ENCODE data around the gene STT3B.
A peak's percentile ranks its signal among the peaks of the same experiment; 100 is the strongest.

The STT3B gene

DNA sequence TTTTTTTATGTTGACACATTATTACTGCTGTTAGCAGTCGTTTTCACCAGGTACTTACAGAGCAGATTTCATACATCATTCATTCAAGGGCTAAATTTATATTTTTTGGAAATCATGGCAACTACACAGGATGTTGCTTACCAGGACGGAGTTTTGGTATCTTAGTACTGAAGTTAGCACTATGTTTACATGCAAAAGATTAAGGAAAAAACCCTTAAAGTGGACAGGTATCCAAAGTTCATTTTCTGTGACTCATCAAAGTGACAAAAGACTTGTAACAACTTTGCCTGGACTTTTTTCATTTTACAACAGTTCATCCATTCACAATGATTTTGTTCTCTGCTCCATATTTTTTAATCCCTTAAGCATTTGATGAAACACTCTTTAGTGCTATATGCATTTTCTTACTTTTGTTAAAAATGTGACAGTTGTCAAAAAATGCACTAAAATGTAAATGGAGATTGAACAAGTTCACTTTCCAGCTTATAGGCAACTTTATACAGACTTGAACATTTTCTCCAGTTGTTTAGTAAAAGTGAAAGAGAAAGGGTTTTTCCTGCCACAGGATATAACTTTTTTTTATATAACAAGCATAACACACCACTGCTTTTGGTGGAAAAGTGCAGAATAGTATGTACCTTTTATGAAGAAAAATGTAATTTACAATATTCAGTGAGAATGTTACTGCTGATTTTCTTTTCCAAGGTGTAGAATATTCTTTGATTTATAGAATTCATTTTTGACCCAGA, 104.1 kb downstream of the STT3B start:
- no peak overlapping the region for H2AK5ac ChIP-seq (ENCODE audit: low read length)
- no peak overlapping the region for H3K4ac ChIP-seq (ENCODE audit: low read depth, low read length)
- H3K56ac ChIP-seq (ENCODE audit: low read length): no peak overlapping the region
- H3K27ac ChIP-seq (ENCODE audit: low read depth, low read length): no peak overlapping the region
- no peak overlapping the region for H4K8ac ChIP-seq (ENCODE audit: low read depth, low read length)
- H3K9ac ChIP-seq (ENCODE audit: low read length): no peak overlapping the region
- WGBS (ENCODE audit: extremely low coverage, insufficient coverage, low lambda C conversion rate): no CpG with 5 or more reads among the region's 2 CpGs
- H3K36me3 ChIP-seq (ENCODE audit: control insufficient read depth, insufficient read depth, low read length): no peaks in the 10 kb centered on the region
- H3K4me2 ChIP-seq (ENCODE audit: low read length): no peak overlapping the region
- H2BK5ac ChIP-seq (ENCODE audit: low read length): no peak overlapping the region
- no peak overlapping the region for H2BK15ac ChIP-seq (replicated peaks; ENCODE audit: low read depth)
- no peak overlapping the region for H3K4me3 ChIP-seq (ENCODE audit: low read length)
- no peaks in the 10 kb centered on the region for H3K4me1 ChIP-seq (ENCODE audit: control insufficient read depth, low read depth, low read length)
- H3K27me3 ChIP-seq (ENCODE audit: insufficient read depth, low read length, poor library complexity): no peaks in the 10 kb centered on the region
- no peak for DNase-seq
- no peaks in the 10 kb centered on the region for H3K79me2 ChIP-seq (ENCODE audit: control insufficient read depth, insufficient read depth, low read length)
- H3K23ac ChIP-seq (ENCODE audit: low read length): no peak overlapping the region
- no peak overlapping the region for H2BK120ac ChIP-seq (ENCODE audit: low read depth, low read length)
- no peak overlapping the region for H4K5ac ChIP-seq (ENCODE audit: low read length)
- H3K18ac ChIP-seq (ENCODE audit: low read length): no peak overlapping the region
- no peaks in the 10 kb centered on the region for H3K79me1 ChIP-seq (ENCODE audit: low read length)

DNA sequence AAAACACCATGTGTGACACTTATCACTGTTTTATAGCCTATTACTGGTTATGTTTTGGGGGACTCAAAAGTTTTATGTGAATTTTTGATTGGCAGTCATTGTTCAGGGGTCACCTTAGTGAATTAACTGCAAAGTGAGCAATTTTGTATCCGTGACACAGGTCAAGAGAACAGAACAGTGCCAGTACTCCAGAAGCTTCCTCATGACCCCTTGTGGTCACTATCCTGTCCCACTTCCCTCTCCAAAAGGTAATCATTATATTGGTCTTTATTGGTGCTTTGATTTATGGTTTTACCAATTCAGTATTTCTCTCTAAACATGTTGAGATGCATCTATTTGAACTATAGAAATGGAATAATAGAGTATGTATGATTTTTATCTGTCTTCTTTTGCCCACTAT, 107.1 kb downstream of the STT3B start:
- no peak overlapping the region for H2BK15ac ChIP-seq (replicated peaks; ENCODE audit: low read depth)
- H3K27me3 ChIP-seq (ENCODE audit: insufficient read depth, low read length, poor library complexity): no peaks in the 10 kb centered on the region
- H3K56ac ChIP-seq (ENCODE audit: low read length): no peak overlapping the region
- H4K8ac ChIP-seq (ENCODE audit: low read depth, low read length): no peak overlapping the region
- H3K4ac ChIP-seq (ENCODE audit: low read depth, low read length): no peak overlapping the region
- H2AK5ac ChIP-seq (ENCODE audit: low read length): no peak overlapping the region
- no peaks in the 10 kb centered on the region for H3K79me2 ChIP-seq (ENCODE audit: control insufficient read depth, insufficient read depth, low read length)
- H4K5ac ChIP-seq (ENCODE audit: low read length): no peak overlapping the region
- no peaks in the 10 kb centered on the region for H3K79me1 ChIP-seq (ENCODE audit: low read length)
- H3K23ac ChIP-seq (ENCODE audit: low read length): no peak overlapping the region
- H3K36me3 ChIP-seq (ENCODE audit: control insufficient read depth, insufficient read depth, low read length): no peaks in the 10 kb centered on the region
- no peak overlapping the region for H2BK120ac ChIP-seq (ENCODE audit: low read depth, low read length)
- no peak overlapping the region for H3K4me2 ChIP-seq (ENCODE audit: low read length)
- H3K4me3 ChIP-seq (ENCODE audit: low read length): no peak overlapping the region
- H3K27ac ChIP-seq (ENCODE audit: low read depth, low read length): no peak overlapping the region
- H2BK5ac ChIP-seq (ENCODE audit: low read length): no peak overlapping the region
- H3K18ac ChIP-seq (ENCODE audit: low read length): no peak overlapping the region
- WGBS (ENCODE audit: extremely low coverage, insufficient coverage, low lambda C conversion rate): no CpG with 5 or more reads among the region's 1 CpG
- DNase-seq: peak; percentile 27
- no peaks in the 10 kb centered on the region for H3K4me1 ChIP-seq (ENCODE audit: control insufficient read depth, low read depth, low read length)
- H3K9ac ChIP-seq (ENCODE audit: low read length): no peak overlapping the region

DNA sequence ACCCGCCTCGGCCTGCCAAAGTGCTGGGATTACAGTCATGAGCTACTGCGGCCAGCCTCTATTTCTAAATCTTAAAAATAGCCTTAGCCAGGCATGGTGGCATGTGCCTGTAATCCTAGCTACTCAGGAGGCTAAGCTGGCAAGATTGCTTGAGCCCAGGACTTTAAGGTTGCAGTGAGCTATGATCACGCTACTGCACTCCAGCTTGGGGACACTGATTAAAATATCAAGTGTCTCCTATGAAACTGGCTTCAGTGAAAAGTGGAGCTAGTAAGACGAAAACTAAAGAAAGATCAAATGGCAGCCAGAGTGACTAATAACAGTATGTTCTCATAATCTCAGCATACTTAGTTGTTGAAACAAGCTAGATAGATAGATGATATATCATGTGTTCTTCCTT, 112.5 kb downstream of the STT3B start:
- Histone ChIP-seq H2BK15ac (replicated peaks; ENCODE audit: low read depth) (no peak overlapping the region), H3K9ac (ENCODE audit: low read length) (no peak overlapping the region), H3K36me3 (ENCODE audit: control insufficient read depth, insufficient read depth, low read length) (peaks cover 13% of the 10 kb centered on the region), H3K23ac (ENCODE audit: low read length) (no peak overlapping the region), H3K27ac (ENCODE audit: low read depth, low read length) (no peak overlapping the region), H3K79me1 (ENCODE audit: low read length) (no peaks in the 10 kb centered on the region), H3K4me1 (ENCODE audit: control insufficient read depth, low read depth, low read length) (no peaks in the 10 kb centered on the region), H4K8ac (ENCODE audit: low read depth, low read length) (no peak overlapping the region), H3K4me3 (ENCODE audit: low read length) (no peak overlapping the region), H3K79me2 (ENCODE audit: control insufficient read depth, insufficient read depth, low read length) (no peaks in the 10 kb centered on the region), H4K5ac (ENCODE audit: low read length) (no peak overlapping the region), H2AK5ac (ENCODE audit: low read length) (no peak overlapping the region), H3K4me2 (ENCODE audit: low read length) (no peak overlapping the region), H2BK120ac (ENCODE audit: low read depth, low read length) (no peak overlapping the region), H2BK5ac (ENCODE audit: low read length) (no peak overlapping the region), H3K56ac (ENCODE audit: low read length) (no peak overlapping the region), H3K27me3 (ENCODE audit: insufficient read depth, low read length, poor library complexity) (no peaks in the 10 kb centered on the region), H3K4ac (ENCODE audit: low read depth, low read length) (no peak overlapping the region), H3K18ac (ENCODE audit: low read length) (no peak overlapping the region)
- no peak for DNase-seq
- no CpG with 5 or more reads among the region's 5 CpGs for WGBS (ENCODE audit: extremely low coverage, insufficient coverage, low lambda C conversion rate)

DNA sequence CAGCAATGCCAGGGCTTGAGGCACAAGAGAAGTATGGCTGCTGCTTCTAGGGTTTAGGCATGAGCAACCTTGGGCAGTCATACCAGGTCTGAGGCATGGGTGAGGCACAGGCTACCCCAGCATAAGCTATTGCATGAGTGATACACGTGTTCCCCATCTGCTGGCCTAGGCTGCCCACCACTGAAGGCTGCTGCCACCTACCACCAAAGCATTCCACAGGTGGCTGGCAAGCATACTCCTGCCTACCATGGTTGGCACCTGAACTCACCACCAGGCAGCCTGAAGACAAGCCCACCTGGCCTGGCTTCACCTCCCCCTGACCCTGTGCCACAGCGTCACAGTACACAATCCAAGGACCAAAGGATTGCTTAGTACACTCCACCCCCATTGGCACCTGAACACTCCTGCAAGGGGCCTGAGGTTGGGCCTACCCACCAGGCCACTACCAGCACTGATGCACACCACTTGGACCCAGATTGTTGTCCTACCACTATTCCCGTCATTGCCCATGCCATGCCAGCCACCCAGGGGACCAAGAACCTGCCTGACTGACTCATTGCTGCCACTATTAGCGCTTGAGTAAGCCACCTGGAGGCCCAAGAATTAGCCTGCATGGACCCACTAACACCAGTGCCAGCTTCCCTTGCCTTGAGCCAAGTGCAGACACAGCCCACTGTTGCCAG, 115.7 kb downstream of the STT3B start:
- Histone ChIP-seq H3K27me3 (ENCODE audit: insufficient read depth, low read length, poor library complexity) (no peaks in the 10 kb centered on the region), H2BK120ac (ENCODE audit: low read depth, low read length) (no peak overlapping the region), H3K56ac (ENCODE audit: low read length) (no peak overlapping the region), H3K4me2 (ENCODE audit: low read length) (no peak overlapping the region), H4K5ac (ENCODE audit: low read length) (no peak overlapping the region), H3K18ac (ENCODE audit: low read length) (no peak overlapping the region), H3K79me1 (ENCODE audit: low read length) (no peaks in the 10 kb centered on the region), H2BK5ac (ENCODE audit: low read length) (no peak overlapping the region), H2BK15ac (replicated peaks; ENCODE audit: low read depth) (no peak overlapping the region), H4K8ac (ENCODE audit: low read depth, low read length) (no peak overlapping the region), H3K4me1 (ENCODE audit: control insufficient read depth, low read depth, low read length) (no peaks in the 10 kb centered on the region), H3K4ac (ENCODE audit: low read depth, low read length) (no peak overlapping the region), H3K27ac (ENCODE audit: low read depth, low read length) (no peak overlapping the region), H2AK5ac (ENCODE audit: low read length) (no peak overlapping the region), H3K9ac (ENCODE audit: low read length) (no peak overlapping the region), H3K36me3 (ENCODE audit: control insufficient read depth, insufficient read depth, low read length) (peaks cover 13% of the 10 kb centered on the region), H3K79me2 (ENCODE audit: control insufficient read depth, insufficient read depth, low read length) (no peaks in the 10 kb centered on the region), H3K4me3 (ENCODE audit: low read length) (peak overlapping the region; percentile 12), H3K23ac (ENCODE audit: low read length) (no peak overlapping the region)
- DNase-seq: no peak
- WGBS (ENCODE audit: extremely low coverage, insufficient coverage, low lambda C conversion rate): no CpG with 5 or more reads among the region's 4 CpGs

DNA sequence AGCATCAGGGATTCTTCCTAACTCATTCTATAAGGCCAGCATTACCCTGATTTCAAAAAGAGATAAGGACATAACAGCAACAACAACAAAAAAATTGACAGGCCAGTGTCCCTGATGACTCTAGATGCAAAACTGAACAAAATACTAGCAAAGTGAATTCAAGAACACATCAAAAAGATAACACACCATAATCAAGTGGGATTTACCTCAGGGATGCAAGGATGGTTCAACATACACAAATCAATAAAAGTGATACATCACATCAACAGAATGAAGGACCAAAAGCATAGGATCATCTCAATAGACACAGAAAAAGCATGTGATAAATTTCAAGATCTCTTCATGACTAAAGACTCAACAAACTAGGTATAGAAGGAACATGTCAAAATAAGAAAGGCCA, 119.6 kb downstream of the STT3B start:
- H2BK120ac ChIP-seq (ENCODE audit: low read depth, low read length): no peak overlapping the region
- no peak overlapping the region for H3K4ac ChIP-seq (ENCODE audit: low read depth, low read length)
- peak; percentile 18 for DNase-seq
- H3K36me3 ChIP-seq (ENCODE audit: control insufficient read depth, insufficient read depth, low read length): peaks cover 9% of the 10 kb centered on the region
- no peak overlapping the region for H3K56ac ChIP-seq (ENCODE audit: low read length)
- H2BK15ac ChIP-seq (replicated peaks; ENCODE audit: low read depth): no peak overlapping the region
- H2BK5ac ChIP-seq (ENCODE audit: low read length): no peak overlapping the region
- H3K4me1 ChIP-seq (ENCODE audit: control insufficient read depth, low read depth, low read length): no peaks in the 10 kb centered on the region
- no peak overlapping the region for H3K23ac ChIP-seq (ENCODE audit: low read length)
- no peak overlapping the region for H2AK5ac ChIP-seq (ENCODE audit: low read length)
- H3K9ac ChIP-seq (ENCODE audit: low read length): no peak overlapping the region
- no peak overlapping the region for H3K4me2 ChIP-seq (ENCODE audit: low read length)
- no peak overlapping the region for H3K4me3 ChIP-seq (ENCODE audit: low read length)
- H3K18ac ChIP-seq (ENCODE audit: low read length): no peak overlapping the region
- no peak overlapping the region for H3K27ac ChIP-seq (ENCODE audit: low read depth, low read length)
- no peaks in the 10 kb centered on the region for H3K79me1 ChIP-seq (ENCODE audit: low read length)
- no peaks in the 10 kb centered on the region for H3K79me2 ChIP-seq (ENCODE audit: control insufficient read depth, insufficient read depth, low read length)
- H3K27me3 ChIP-seq (ENCODE audit: insufficient read depth, low read length, poor library complexity): no peaks in the 10 kb centered on the region
- H4K8ac ChIP-seq (ENCODE audit: low read depth, low read length): no peak overlapping the region
- no peak overlapping the region for H4K5ac ChIP-seq (ENCODE audit: low read length)

DNA sequence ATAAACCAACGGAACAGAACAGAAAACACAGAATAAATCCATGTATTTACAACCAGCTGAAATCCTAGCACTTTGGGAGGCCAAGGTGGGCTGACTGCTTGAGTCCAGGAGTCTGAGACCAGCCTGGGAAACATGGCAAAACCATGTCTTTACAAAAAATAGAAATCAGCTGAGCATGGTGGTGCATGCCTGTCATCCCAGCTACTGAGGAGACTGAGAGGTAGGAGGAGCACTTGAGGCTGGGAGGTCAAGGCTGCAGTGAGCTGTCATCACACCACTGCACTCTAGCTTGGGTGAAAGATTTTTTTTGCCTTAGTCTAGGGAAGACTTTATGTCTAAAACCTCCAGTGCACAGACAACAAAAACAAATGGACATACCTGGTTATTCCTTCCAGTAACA, 120.7 kb downstream of the STT3B start:
- WGBS (ENCODE audit: extremely low coverage, insufficient coverage, low lambda C conversion rate): no CpG with 5 or more reads among the region's 1 CpG
- Histone ChIP-seq H3K36me3 (ENCODE audit: control insufficient read depth, insufficient read depth, low read length) (peaks cover 3% of the 10 kb centered on the region), H4K5ac (ENCODE audit: low read length) (no peak overlapping the region), H3K4ac (ENCODE audit: low read depth, low read length) (no peak overlapping the region), H3K23ac (ENCODE audit: low read length) (no peak overlapping the region), H3K4me1 (ENCODE audit: control insufficient read depth, low read depth, low read length) (no peaks in the 10 kb centered on the region), H3K4me2 (ENCODE audit: low read length) (no peak overlapping the region), H2AK5ac (ENCODE audit: low read length) (no peak overlapping the region), H3K56ac (ENCODE audit: low read length) (no peak overlapping the region), H2BK15ac (replicated peaks; ENCODE audit: low read depth) (no peak overlapping the region), H2BK120ac (ENCODE audit: low read depth, low read length) (no peak overlapping the region), H3K18ac (ENCODE audit: low read length) (no peak overlapping the region), H3K4me3 (ENCODE audit: low read length) (no peak overlapping the region), H4K8ac (ENCODE audit: low read depth, low read length) (no peak overlapping the region), H3K9ac (ENCODE audit: low read length) (no peak overlapping the region), H3K27me3 (ENCODE audit: insufficient read depth, low read length, poor library complexity) (no peaks in the 10 kb centered on the region), H3K79me1 (ENCODE audit: low read length) (no peaks in the 10 kb centered on the region), H3K79me2 (ENCODE audit: control insufficient read depth, insufficient read depth, low read length) (no peaks in the 10 kb centered on the region), H3K27ac (ENCODE audit: low read depth, low read length) (no peak overlapping the region), H2BK5ac (ENCODE audit: low read length) (no peak overlapping the region)
- no peak for DNase-seq

All from mesendoderm (in vitro differentiated cells).